LNCAP (cell line): ENCODE data around the gene PCOLCE2.

Experiments used
- CTCF ChIP-seq: fragments of 450-650 bp; IDR thresholded peaks from 2 replicates; pipeline ENCODE4 v1.5.1; 2017; ENCODE audit warnings: mild to moderate bottlenecking

Gene PCOLCE2

DNA sequence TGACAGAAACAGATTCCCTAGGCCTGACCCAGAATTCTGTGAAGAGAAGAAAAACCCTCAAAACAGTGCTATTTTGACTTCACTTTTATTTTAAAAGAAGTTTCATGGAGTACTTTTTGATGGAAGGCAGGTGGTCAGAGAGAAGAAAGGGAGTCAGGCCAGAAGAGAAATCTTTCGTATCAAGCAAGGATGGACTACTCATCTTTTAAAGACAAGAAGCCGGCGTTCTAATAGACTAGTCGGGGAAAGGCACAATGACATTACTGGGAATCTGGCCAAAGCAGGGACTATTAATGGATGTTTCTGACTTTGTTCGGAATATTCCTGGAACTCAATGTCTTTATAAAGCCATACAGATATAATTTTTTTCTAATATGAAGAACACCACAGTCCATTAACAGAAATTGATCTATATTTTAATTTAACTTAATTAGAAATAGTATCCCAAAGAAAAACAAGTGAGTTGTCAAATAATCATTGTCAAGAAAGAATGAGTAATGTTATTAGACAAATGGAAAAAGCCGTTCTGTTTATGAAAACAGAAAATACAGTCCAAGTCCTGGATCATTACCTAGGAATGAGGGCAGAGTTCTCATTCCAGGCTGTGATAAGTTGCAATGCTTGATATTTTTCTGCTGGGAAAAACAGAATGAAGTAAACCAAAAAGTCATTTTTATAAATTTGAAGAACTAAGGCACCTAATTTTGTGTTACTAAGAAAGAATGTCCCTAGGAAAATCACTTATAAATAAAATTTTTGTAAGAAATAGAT is 23.7 kb upstream of the PCOLCE2 start:
- TF ChIP-seq CTCF = no peak

DNA sequence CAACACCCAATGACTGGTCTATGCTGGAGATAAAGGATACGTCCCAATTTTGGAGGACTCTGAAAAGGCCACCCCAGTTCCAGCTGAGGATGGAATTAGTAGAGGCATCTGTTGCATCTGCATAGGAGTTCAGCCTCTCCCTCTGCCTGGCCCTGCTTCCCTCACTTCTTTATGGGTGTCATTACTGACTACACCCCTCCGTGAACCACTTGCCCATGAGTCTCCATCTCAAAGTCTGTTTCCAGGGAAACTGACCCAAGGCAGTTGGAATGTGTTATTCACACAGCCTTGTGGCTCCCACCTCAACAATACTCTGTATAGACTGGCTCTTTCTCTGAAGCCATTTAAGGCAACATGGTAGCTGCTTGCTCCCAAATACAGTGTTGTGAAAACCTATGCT is 21.4 kb upstream of the PCOLCE2 start:
- no peak for TF ChIP-seq CTCF

DNA sequence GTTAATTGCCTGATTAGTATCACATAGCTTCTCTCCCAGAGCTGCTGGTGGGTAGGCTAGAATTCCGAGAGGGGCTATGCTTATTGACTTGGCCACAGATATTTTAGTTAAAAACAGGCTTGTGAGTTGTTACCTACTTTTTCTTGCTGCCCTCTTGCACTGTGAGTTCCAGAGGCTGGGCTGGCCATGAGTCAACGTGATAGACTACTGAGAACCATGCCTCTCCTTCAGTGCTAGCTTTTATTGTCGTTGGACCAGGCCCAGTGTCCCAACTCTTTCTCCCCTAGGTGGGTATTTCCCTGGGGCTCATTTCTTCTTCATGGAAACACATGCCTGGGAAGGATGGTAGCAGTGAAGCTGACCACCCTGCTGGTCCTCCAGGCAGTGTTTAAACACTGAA is 20.4 kb upstream of the PCOLCE2 start:
- no peak for TF ChIP-seq CTCF

DNA sequence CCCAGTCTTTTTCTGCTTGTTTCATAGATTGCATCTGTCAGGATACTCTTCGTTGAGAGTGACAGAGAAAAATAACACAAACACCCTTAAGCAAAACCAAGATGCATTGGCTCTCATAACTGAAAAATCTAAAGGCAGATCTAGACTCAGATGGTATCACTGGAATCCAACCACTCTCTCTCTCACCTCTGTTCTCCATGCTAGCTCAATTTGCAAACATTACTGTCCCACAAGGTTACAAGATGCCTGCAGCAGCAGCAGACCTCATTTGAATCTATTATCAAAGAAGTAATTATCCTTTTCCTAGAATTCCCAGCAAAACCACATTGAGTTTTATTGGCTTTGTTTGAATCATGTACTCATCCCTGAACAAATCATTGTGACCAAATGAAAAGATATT is 19.1 kb upstream of the PCOLCE2 start:
- TF ChIP-seq CTCF = no peak

- TF ChIP-seq CTCF = no peak
Measured at GRCh38 chr3:142904639-142905436, 16.0 kb upstream of the PCOLCE2 start.

DNA sequence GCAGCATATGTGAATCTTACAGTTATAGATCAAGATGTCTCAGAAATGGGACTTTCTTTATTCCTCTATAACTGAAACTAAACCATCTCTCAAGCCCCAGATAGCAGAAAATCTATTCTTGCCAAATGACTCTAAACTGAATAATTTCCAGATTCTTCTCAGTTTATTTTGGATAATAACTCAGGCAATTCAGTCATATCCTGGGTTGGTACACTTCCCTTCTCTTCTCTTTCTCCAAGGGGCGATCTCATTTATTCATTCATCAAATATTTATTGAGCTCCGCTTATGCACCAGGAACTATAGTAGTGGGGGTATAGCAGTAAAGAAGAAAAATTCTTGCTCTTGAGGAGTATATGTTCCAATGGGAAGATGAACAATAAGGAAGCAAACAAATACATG is 13.5 kb upstream of the PCOLCE2 start:
- no peak for TF ChIP-seq CTCF

GRCh38 chr3:142898346-142899213 is 9.7 kb upstream of the PCOLCE2 start:
- no peak for TF ChIP-seq CTCF
